HepG2 (cell line): ENCODE measurements around the gene TARBP2. TPM values are rescaled to one million over a fixed set of nuclear protein-coding genes. Genes with fewer than 3 reads are reported as not detected.

Experiments
- CBX5 ChIP-seq: sonication (generic); formaldehyde crosslinking; IDR thresholded peaks from 2 replicates; pipeline ENCODE4 v1.4.0; 2020; ENCODE audit warnings: missing genetic modification reagents, borderline replicate concordance
- CC2D1A ChIP-seq: sonication (generic); formaldehyde crosslinking; IDR thresholded peaks from 2 replicates; pipeline ENCODE4 v1.8.1; 2023; ENCODE audit warnings: mild to moderate bottlenecking, missing genetic modification reagents
- EHMT2 ChIP-seq: fragments of 200-600 bp; sonication (generic); IDR thresholded peaks from 2 replicates; pipeline ENCODE4 v1.7.0; 2017; ENCODE audit warnings: antibody characterized with exemption, low read depth, low read length, borderline replicate concordance
- GLMP ChIP-seq: sonication (generic); formaldehyde crosslinking; IDR thresholded peaks from 2 replicates; pipeline ENCODE4 v1.9.0; 2021; ENCODE audit warnings: missing genetic modification reagents, mild to moderate bottlenecking, borderline replicate concordance
- GMEB1 ChIP-seq: sonication (generic); formaldehyde crosslinking; IDR thresholded peaks from 2 replicates; pipeline ENCODE4 v1.5.1; 2020; ENCODE audit warnings: missing genetic modification reagents, mild to moderate bottlenecking, borderline replicate concordance
- HIVEP1 ChIP-seq: sonication (generic); formaldehyde crosslinking; IDR thresholded peaks from 2 replicates; pipeline ENCODE4 v1.4.0; 2020; ENCODE audit warnings: mild to moderate bottlenecking, missing genetic modification reagents
- NFATC3 ChIP-seq: sonication (generic); formaldehyde crosslinking; IDR thresholded peaks from 2 replicates; pipeline ENCODE4 v1.5.1; 2020; ENCODE audit warnings: mild to moderate bottlenecking, missing genetic modification reagents
- PCBP2 ChIP-seq: fragments of 200-400 bp; formaldehyde crosslinking; optimal IDR thresholded peaks from 2 replicates; pipeline ENCODE3; 2018; ENCODE audit warnings: low read length, low read depth; ENCODE audit not compliant: poor library complexity, severe bottlenecking
- ZNF142 ChIP-seq: sonication (generic); formaldehyde crosslinking; IDR thresholded peaks from 2 replicates; pipeline ENCODE4 v1.4.0; 2020; ENCODE audit warnings: missing genetic modification reagents
- polyA plus RNA-seq, 8 experiments: library from polyadenylated mRNA; depleted of rRNA in 3 of 8; stranded (reverse) in 7 of 8; unstranded in 1 of 8; fragments of >200 nt; fragmentation: Illumina TruSeq in 4 of 8; extraction: Trizol in 4 of 8; gene quantifications; 2 replicates each; pipeline versions ENCODE4 v1.2.1 to v1.2.3, GENCODE V29; 2011 to 2016; ENCODE audit warnings: low read depth in 4 of 8, missing spikeins in 1 of 8, mixed read lengths in 1 of 8; ENCODE audit not compliant: insufficient read depth in 1 of 8
- total RNA-seq, 5 experiments: library from RNA; depleted of rRNA; stranded (reverse); fragments of >200 nt; fragmentation: Illumina TruSeq; extraction: Trizol; gene quantifications; 2 replicates each; pipeline ENCODE4 v1.2.3, GENCODE V29; 2016; ENCODE audit warnings: low read depth in 1 of 5
- TF ChIP-seq, protein P1 (sequence below): sonication (generic); formaldehyde crosslinking; IDR thresholded peaks from 2 replicates; pipeline ENCODE4 v1.5.1; 2020; ENCODE audit warnings: missing genetic modification reagents, mild to moderate bottlenecking, borderline replicate concordance
- TF ChIP-seq, protein P2 (sequence below): sonication (generic); formaldehyde crosslinking; IDR thresholded peaks from 2 replicates; pipeline ENCODE4 v1.5.0; 2020; ENCODE audit warnings: mild to moderate bottlenecking, missing genetic modification reagents
- TF ChIP-seq, protein P3 (sequence below): IDR thresholded peaks from 2 replicates; pipeline ENCODE4 v1.6.1; 2016; ENCODE audit warnings: mild to moderate bottlenecking, missing biosample characterization, missing genetic modification reagents
- TF ChIP-seq, protein P4 (sequence below): sonication (generic); formaldehyde crosslinking; conservative IDR thresholded peaks from 2 replicates; pipeline ENCODE4 v1.8.0; 2022; ENCODE audit warnings: mild to moderate bottlenecking, moderate library complexity, missing genetic modification reagents

TARBP2 gene
- total and polyA plus RNA-seq, 2 of the 13 experiments (the other 11 are each of a cell fraction or from before 2014, with no cell fraction given) = 47.0 to 55.5 TPM

DNA sequence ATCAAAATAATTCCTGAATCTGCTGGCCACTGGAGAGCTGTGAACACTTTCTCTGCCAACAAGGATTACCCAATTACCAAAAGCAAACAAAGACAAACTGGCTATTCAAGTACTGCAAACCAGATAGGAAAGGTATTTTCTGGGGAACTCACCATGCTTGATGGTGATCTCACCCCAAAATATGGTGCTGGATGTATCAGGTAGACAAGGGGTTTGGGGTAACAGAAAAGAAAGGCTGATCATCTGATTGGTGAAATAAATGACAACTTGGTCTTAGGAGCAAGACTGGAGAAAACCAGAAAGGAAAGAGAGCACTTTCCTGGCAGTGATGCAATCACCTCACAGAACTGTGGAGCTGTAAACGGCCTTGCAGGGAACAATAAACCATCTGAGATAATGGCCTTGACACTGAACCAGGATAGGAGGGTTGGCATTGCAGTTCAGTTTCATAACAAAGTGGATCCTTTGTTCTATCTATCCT, 37.2 kb downstream of the TARBP2 start (continued):
- TF ChIP-seq ZNF142 (CRISPR knock-in tag) (no peak), CBX5 (CRISPR knock-in tag) (peak; percentile 88; the same call in 1 of the 2 replicates), EHMT2 (no peak), GMEB1 (no peak), NFATC3 (CRISPR knock-in tag) (no peak), GLMP (no peak), CC2D1A (no peak), PCBP2 (no peak), HIVEP1 (CRISPR knock-in tag) (no peak)
- TF ChIP-seq, protein P1, sequence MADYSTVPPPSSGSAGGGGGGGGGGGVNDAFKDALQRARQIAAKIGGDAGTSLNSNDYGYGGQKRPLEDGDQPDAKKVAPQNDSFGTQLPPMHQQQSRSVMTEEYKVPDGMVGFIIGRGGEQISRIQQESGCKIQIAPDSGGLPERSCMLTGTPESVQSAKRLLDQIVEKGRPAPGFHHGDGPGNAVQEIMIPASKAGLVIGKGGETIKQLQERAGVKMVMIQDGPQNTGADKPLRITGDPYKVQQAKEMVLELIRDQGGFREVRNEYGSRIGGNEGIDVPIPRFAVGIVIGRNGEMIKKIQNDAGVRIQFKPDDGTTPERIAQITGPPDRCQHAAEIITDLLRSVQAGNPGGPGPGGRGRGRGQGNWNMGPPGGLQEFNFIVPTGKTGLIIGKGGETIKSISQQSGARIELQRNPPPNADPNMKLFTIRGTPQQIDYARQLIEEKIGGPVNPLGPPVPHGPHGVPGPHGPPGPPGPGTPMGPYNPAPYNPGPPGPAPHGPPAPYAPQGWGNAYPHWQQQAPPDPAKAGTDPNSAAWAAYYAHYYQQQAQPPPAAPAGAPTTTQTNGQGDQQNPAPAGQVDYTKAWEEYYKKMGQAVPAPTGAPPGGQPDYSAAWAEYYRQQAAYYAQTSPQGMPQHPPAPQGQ (CRISPR knock-in tag) = no peak
- TF ChIP-seq, protein P2, sequence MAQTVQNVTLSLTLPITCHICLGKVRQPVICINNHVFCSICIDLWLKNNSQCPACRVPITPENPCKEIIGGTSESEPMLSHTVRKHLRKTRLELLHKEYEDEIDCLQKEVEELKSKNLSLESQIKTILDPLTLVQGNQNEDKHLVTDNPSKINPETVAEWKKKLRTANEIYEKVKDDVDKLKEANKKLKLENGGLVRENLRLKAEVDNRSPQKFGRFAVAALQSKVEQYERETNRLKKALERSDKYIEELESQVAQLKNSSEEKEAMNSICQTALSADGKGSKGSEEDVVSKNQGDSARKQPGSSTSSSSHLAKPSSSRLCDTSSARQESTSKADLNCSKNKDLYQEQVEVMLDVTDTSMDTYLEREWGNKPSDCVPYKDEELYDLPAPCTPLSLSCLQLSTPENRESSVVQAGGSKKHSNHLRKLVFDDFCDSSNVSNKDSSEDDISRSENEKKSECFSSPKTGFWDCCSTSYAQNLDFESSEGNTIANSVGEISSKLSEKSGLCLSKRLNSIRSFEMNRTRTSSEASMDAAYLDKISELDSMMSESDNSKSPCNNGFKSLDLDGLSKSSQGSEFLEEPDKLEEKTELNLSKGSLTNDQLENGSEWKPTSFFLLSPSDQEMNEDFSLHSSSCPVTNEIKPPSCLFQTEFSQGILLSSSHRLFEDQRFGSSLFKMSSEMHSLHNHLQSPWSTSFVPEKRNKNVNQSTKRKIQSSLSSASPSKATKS (CRISPR knock-in tag) = no peak
- TF ChIP-seq, protein P3, sequence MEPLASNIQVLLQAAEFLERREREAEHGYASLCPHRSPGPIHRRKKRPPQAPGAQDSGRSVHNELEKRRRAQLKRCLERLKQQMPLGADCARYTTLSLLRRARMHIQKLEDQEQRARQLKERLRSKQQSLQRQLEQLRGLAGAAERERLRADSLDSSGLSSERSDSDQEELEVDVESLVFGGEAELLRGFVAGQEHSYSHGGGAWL (CRISPR knock-in tag) = no peak
- TF ChIP-seq, protein P4, sequence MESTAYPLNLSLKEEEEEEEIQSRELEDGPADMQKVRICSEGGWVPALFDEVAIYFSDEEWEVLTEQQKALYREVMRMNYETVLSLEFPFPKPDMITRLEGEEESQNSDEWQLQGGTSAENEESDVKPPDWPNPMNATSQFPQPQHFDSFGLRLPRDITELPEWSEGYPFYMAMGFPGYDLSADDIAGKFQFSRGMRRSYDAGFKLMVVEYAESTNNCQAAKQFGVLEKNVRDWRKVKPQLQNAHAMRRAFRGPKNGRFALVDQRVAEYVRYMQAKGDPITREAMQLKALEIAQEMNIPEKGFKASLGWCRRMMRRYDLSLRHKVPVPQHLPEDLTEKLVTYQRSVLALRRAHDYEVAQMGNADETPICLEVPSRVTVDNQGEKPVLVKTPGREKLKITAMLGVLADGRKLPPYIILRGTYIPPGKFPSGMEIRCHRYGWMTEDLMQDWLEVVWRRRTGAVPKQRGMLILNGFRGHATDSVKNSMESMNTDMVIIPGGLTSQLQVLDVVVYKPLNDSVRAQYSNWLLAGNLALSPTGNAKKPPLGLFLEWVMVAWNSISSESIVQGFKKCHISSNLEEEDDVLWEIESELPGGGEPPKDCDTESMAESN (CRISPR knock-in tag) = peak; percentile 57; the same call in 1 of the 2 replicates
